Measurements from ENCODE around the gene C12orf57.

The C12orf57 gene

GRCh38 chr12:6978188-6978587 is 34.4 kb downstream of the C12orf57 start:
- H2AFZ ChIP-seq (ENCODE audit: low read depth): no peak overlapping the region
- H3K79me2 ChIP-seq (ENCODE audit: insufficient read depth, low read depth): peaks cover 1% of the 10 kb centered on the region; the same call in 1 of the 2 replicates
- no peak overlapping the region for H3K4me2 ChIP-seq
- H3K4me3 ChIP-seq (IDR thresholded peaks at IDR 0.05; ENCODE audit: insufficient read depth, low read depth, low read length): no peak overlapping the region
- no peaks in the 10 kb centered on the region for H3K27me3 ChIP-seq (ENCODE audit: insufficient read depth, low read depth)
- H3K4me1 ChIP-seq (ENCODE audit: low read depth, poor library complexity, severe bottlenecking): peaks cover 35% of the 10 kb centered on the region
- no peak overlapping the region for H3K9ac ChIP-seq
- H3K27ac ChIP-seq: no peak overlapping the region; the same call in 1 of the 2 replicates
- H4K20me1 ChIP-seq (ENCODE audit: insufficient read depth): no peaks in the 10 kb centered on the region
- TF ChIP-seq CTCF (conservative IDR thresholded peaks at IDR 0.05; ENCODE audit: low read depth, low read length): no peak
- peaks cover 3% of the 10 kb centered on the region; the same call in 1 of the 2 replicates for H3K36me3 ChIP-seq (ENCODE audit: insufficient read depth)

- H3K9ac ChIP-seq: no peak overlapping the region
- H4K20me1 ChIP-seq (ENCODE audit: insufficient read depth): no peaks in the 10 kb centered on the region
- no peaks in the 10 kb centered on the region for H3K27me3 ChIP-seq (ENCODE audit: insufficient read depth, low read depth)
- H2AFZ ChIP-seq (ENCODE audit: low read depth): no peak overlapping the region
- TF ChIP-seq CTCF (conservative IDR thresholded peaks at IDR 0.05; ENCODE audit: low read depth, low read length): no peak
- peaks cover 3% of the 10 kb centered on the region; the same call in 1 of the 2 replicates for H3K36me3 ChIP-seq (ENCODE audit: insufficient read depth)
- H3K4me1 ChIP-seq (ENCODE audit: low read depth, poor library complexity, severe bottlenecking): peaks cover 33% of the 10 kb centered on the region
- H3K4me3 ChIP-seq (IDR thresholded peaks at IDR 0.05; ENCODE audit: insufficient read depth, low read depth, low read length): no peak overlapping the region
- H3K27ac ChIP-seq: no peak overlapping the region; the same call in 1 of the 2 replicates
- H3K79me2 ChIP-seq (ENCODE audit: insufficient read depth, low read depth): no peaks in the 10 kb centered on the region
- no peak overlapping the region for H3K4me2 ChIP-seq
These were observed 34.8 kb downstream of the C12orf57 start for GRCh38 chr12:6978611-6979011.

- H3K27me3 ChIP-seq (ENCODE audit: insufficient read depth, low read depth): no peaks in the 10 kb centered on the region
- H2AFZ ChIP-seq (ENCODE audit: low read depth): no peak overlapping the region
- H3K4me2 ChIP-seq: no peak overlapping the region
- H3K4me1 ChIP-seq (ENCODE audit: low read depth, poor library complexity, severe bottlenecking): peaks cover 29% of the 10 kb centered on the region
- H3K4me3 ChIP-seq (IDR thresholded peaks at IDR 0.05; ENCODE audit: insufficient read depth, low read depth, low read length): no peak overlapping the region
- TF ChIP-seq CTCF (conservative IDR thresholded peaks at IDR 0.05; ENCODE audit: low read depth, low read length): no peak
- no peak overlapping the region for H3K27ac ChIP-seq
- peaks cover 3% of the 10 kb centered on the region; the same call in 1 of the 2 replicates for H3K36me3 ChIP-seq (ENCODE audit: insufficient read depth)
- no peaks in the 10 kb centered on the region for H3K79me2 ChIP-seq (ENCODE audit: insufficient read depth, low read depth)
- H4K20me1 ChIP-seq (ENCODE audit: insufficient read depth): no peaks in the 10 kb centered on the region
- no peak overlapping the region for H3K9ac ChIP-seq
These were observed 35.2 kb downstream of the C12orf57 start for GRCh38 chr12:6979021-6979420.

GRCh38 chr12:6979453-6979852 is 35.6 kb downstream of the C12orf57 start:
- no peak for TF ChIP-seq CTCF (conservative IDR thresholded peaks at IDR 0.05; ENCODE audit: low read depth, low read length)
- Histone ChIP-seq H3K4me1 (ENCODE audit: low read depth, poor library complexity, severe bottlenecking) (peaks cover 26% of the 10 kb centered on the region), H3K36me3 (ENCODE audit: insufficient read depth) (peaks cover 3% of the 10 kb centered on the region; the same call in 1 of the 2 replicates), H4K20me1 (ENCODE audit: insufficient read depth) (no peaks in the 10 kb centered on the region), H3K27ac (no peak overlapping the region), H3K9ac (no peak overlapping the region), H3K4me2 (no peak overlapping the region), H3K27me3 (ENCODE audit: insufficient read depth, low read depth) (no peaks in the 10 kb centered on the region), H3K4me3 (IDR thresholded peaks at IDR 0.05; ENCODE audit: insufficient read depth, low read depth, low read length) (no peak overlapping the region), H3K79me2 (ENCODE audit: insufficient read depth, low read depth) (no peaks in the 10 kb centered on the region), H2AFZ (ENCODE audit: low read depth) (no peak overlapping the region)
